ENCODE data around the gene ST6GAL1.

DNA sequence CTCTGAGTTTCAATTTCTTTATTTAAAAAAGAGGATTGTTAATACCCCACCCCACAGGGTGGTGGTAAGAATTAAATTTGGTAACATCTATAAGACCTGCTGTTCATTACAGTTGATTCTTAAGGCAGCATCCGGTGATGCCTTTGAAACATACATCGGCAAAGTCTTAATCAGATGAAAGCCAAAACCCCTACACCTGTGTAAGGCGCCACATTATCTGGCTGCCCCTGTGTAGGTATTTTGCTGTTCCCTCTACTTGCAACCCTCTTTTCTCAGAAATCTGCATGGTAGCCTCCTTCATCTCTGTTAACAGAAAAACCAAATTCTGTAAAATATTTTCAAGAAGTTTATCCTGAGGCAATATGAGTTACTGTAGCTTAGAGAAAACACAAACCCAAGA is 90.0 kb downstream of the ST6GAL1 start:
- TF ChIP-seq CTCF (IDR thresholded peaks at IDR 0.05) (no peak), POLR2A (IDR thresholded peaks at IDR 0.05) (no peak)
